IPS DF 6.9 (cell line): ENCODE data around the gene WHAMM.
"Not testable (repeated sequence)": the region's sequence is repeated elsewhere in the genome, so short reads cannot be mapped to it uniquely, and the experiment has no call there.

Experiments
- DNase-seq: peaks from one replicate; pipeline ENCODE4 v3.0.0-alpha.2; 2013; ENCODE audit warnings: low read depth, low spot score
- H3K27ac ChIP-seq: one replicate; pipeline ENCODE4 v1.5.1; 2013; ENCODE audit warnings: low read length, control low read depth
- H3K27me3 ChIP-seq: 2 replicates; pipeline ENCODE4 v1.6.1; 2013; ENCODE audit warnings: mild to moderate bottlenecking, low read length; ENCODE audit not compliant: control insufficient read depth, insufficient read depth
- H3K36me3 ChIP-seq: 2 replicates; pipeline ENCODE4 v1.6.1; 2013; ENCODE audit warnings: low read length; ENCODE audit not compliant: control insufficient read depth, insufficient read depth
- H3K4me1 ChIP-seq: 2 replicates; pipeline ENCODE4 v1.6.1; 2013; ENCODE audit warnings: low read length; ENCODE audit not compliant: control insufficient read depth, insufficient read depth
- H3K4me3 ChIP-seq: 2 replicates; pipeline ENCODE4 v1.5.1; 2013; ENCODE audit warnings: mild to moderate bottlenecking, low read length
- H3K9me3 ChIP-seq: 2 replicates; pipeline ENCODE4 v1.6.1; 2013; ENCODE audit warnings: low read length, inconsistent platforms; ENCODE audit not compliant: control insufficient read depth, insufficient read depth
- WGBS: extraction: QIAGEN DNeasy Blood & Tissue Kit; methylation state at CpG from one replicate; pipeline ENCODE4 v1.1.7; 2013; ENCODE audit warnings: mixed read lengths, missing lambda C conversion rate; ENCODE audit not compliant: insufficient read length, insufficient coverage; 5-methylcytosine and 5-hydroxymethylcytosine counted together

The WHAMM gene

GRCh38 chr15:82851981-82852511, 42.6 kb downstream of the WHAMM start:
- DNase-seq: no peak
- Histone ChIP-seq H3K36me3 (no peaks in the 10 kb centered on the region), H3K4me3 (no peak overlapping the region), H3K27ac (no peak overlapping the region), H3K27me3 (no peaks in the 10 kb centered on the region), H3K9me3 (no peaks in the 10 kb centered on the region), H3K4me1 (peaks cover 1% of the 10 kb centered on the region; the same call in 1 of the 2 replicates)
- no CpG with 5 or more reads among the region's 9 CpGs for WGBS

GRCh38 chr15:82852941-82853561, 43.6 kb downstream of the WHAMM start:
- Histone ChIP-seq H3K4me1 (peaks cover 1% of the 10 kb centered on the region; the same call in 1 of the 2 replicates), H3K36me3 (no peaks in the 10 kb centered on the region), H3K27me3 (no peaks in the 10 kb centered on the region), H3K4me3 (no peak overlapping the region), H3K27ac (no peak overlapping the region), H3K9me3 (no peaks in the 10 kb centered on the region)
- DNase-seq: no peak
- WGBS: no CpG with 5 or more reads among the region's 16 CpGs

- WGBS: no CpG with 5 or more reads among the region's 21 CpGs
- Histone ChIP-seq H3K27ac (no peak overlapping the region), H3K4me1 (peaks cover 1% of the 10 kb centered on the region; the same call in 1 of the 2 replicates), H3K4me3 (no peak overlapping the region), H3K9me3 (no peaks in the 10 kb centered on the region), H3K27me3 (no peaks in the 10 kb centered on the region), H3K36me3 (no peaks in the 10 kb centered on the region)
- no peak for DNase-seq
Observed at GRCh38 chr15:82854554-82854953, 45.1 kb downstream of the WHAMM start.

- no peak overlapping the region for H3K27ac ChIP-seq
- no CpG with 5 or more reads among the region's 17 CpGs for WGBS
- no peaks in the 10 kb centered on the region for H3K9me3 ChIP-seq
- no peaks in the 10 kb centered on the region for H3K36me3 ChIP-seq
- no peak for DNase-seq
- no peaks in the 10 kb centered on the region for H3K4me1 ChIP-seq
- no peaks in the 10 kb centered on the region for H3K27me3 ChIP-seq
- no peak overlapping the region for H3K4me3 ChIP-seq
Observed at GRCh38 chr15:82855286-82856100, 46.1 kb downstream of the WHAMM start.

GRCh38 chr15:82856397-82857170, 47.2 kb downstream of the WHAMM start:
- Histone ChIP-seq H3K27ac (no peak overlapping the region), H3K36me3 (no peaks in the 10 kb centered on the region), H3K4me3 (no peak overlapping the region), H3K27me3 (no peaks in the 10 kb centered on the region), H3K9me3 (no peaks in the 10 kb centered on the region), H3K4me1 (no peaks in the 10 kb centered on the region)
- DNase-seq: no peak
- no CpG with 5 or more reads among the region's 10 CpGs for WGBS

- H3K4me3 ChIP-seq: no peak overlapping the region
- H3K36me3 ChIP-seq: no peaks in the 10 kb centered on the region
- no peaks in the 10 kb centered on the region for H3K27me3 ChIP-seq
- DNase-seq: no peak
- H3K4me1 ChIP-seq: no peaks in the 10 kb centered on the region
- H3K27ac ChIP-seq: no peak overlapping the region
- WGBS: no CpG with 5 or more reads among the region's 11 CpGs
- no peaks in the 10 kb centered on the region for H3K9me3 ChIP-seq
Observed at GRCh38 chr15:82858932-82859331, 49.5 kb downstream of the WHAMM start.

GRCh38 chr15:82862886-82863285, 53.5 kb downstream of the WHAMM start:
- no peak for DNase-seq
- no CpG with 5 or more reads among the region's 6 CpGs for WGBS
- H3K27me3 ChIP-seq: no peaks in the 10 kb centered on the region
- no peak overlapping the region for H3K4me3 ChIP-seq
- H3K4me1 ChIP-seq: no peaks in the 10 kb centered on the region
- H3K36me3 ChIP-seq: no peaks in the 10 kb centered on the region
- H3K9me3 ChIP-seq: no peaks in the 10 kb centered on the region
- no peak overlapping the region for H3K27ac ChIP-seq

GRCh38 chr15:82864967-82865366, 55.5 kb downstream of the WHAMM start:
- DNase-seq: no peak
- WGBS: no CpG with 5 or more reads among the region's 2 CpGs
- Histone ChIP-seq H3K9me3 (no peaks in the 10 kb centered on the region), H3K27me3 (no peaks in the 10 kb centered on the region), H3K36me3 (no peaks in the 10 kb centered on the region), H3K27ac (no peak overlapping the region), H3K4me1 (no peaks in the 10 kb centered on the region), H3K4me3 (no peak overlapping the region)

GRCh38 chr15:82865581-82865980, 56.2 kb downstream of the WHAMM start:
- not testable (repeated sequence) for H3K27ac ChIP-seq, H3K36me3 ChIP-seq, H3K27me3 ChIP-seq, H3K4me1 ChIP-seq, H3K9me3 ChIP-seq, H3K4me3 ChIP-seq, DNase-seq
- WGBS: no CpG with 5 or more reads among the region's 4 CpGs

GRCh38 chr15:82865981-82866380, 56.6 kb downstream of the WHAMM start:
- H3K27me3 ChIP-seq, DNase-seq, H3K9me3 ChIP-seq, H3K36me3 ChIP-seq, H3K27ac ChIP-seq, H3K4me3 ChIP-seq, H3K4me1 ChIP-seq: not testable (repeated sequence)
- no CpG with 5 or more reads among the region's 3 CpGs for WGBS
